ENCODE results near the gene SMPD3. TPM values are rescaled to one million over a fixed set of nuclear protein-coding genes. Genes with fewer than 3 reads are reported as not detected.

SMPD3 gene
- total and polyA plus RNA-seq, 2 of the 8 experiments (the other 6 are each of a cell fraction or from before 2014, with no cell fraction given), result 0.39 to 1.3 TPM

GRCh38 chr16:68468842-68469241, 20.5 kb upstream of the SMPD3 start:
- Histone ChIP-seq H4K91ac (replicated peaks; ENCODE audit: insufficient read length, low read length) (no peak overlapping the region), H4K20me1 (replicated peaks in 1 of 2; ENCODE audit: control insufficient read depth in 1 of 2, insufficient read depth in 2 of 2, low read length in 2 of 2) (no peaks in the 10 kb centered on the region), H3K27me3 (replicated peaks in 1 of 4; ENCODE audit: control insufficient read depth in 3 of 4, extremely low read depth in 1 of 4, insufficient read depth in 3 of 4, low read length in 3 of 4) (no peaks in the 10 kb centered on the region), H3K9ac (replicated peaks in 1 of 4; ENCODE audit: extremely low read depth in 1 of 4, low read depth in 3 of 4, low read length in 3 of 4) (no peak overlapping the region), H4K8ac (ENCODE audit: extremely low read depth, insufficient read depth, low read length) (no peak overlapping the region), H3K4me2 (ENCODE audit: insufficient read depth in 1 of 2, low read depth in 2 of 2, low read length in 2 of 2) (no peak overlapping the region), H3K18ac (ENCODE audit: extremely low read depth, low read length) (no peak overlapping the region), H2BK5ac (ENCODE audit: low read depth, low read length) (no peak overlapping the region), H3K4me3 (ENCODE audit: extremely low read depth in 1 of 4, insufficient read depth in 2 of 4, low read depth in 3 of 4, low read length in 4 of 4) (no peak overlapping the region), H2BK20ac (ENCODE audit: low read length) (no peak overlapping the region), H2BK120ac (replicated peaks; ENCODE audit: low read depth, low read length) (no peak overlapping the region), H3K36me3 (ENCODE audit: control insufficient read depth in 2 of 4, insufficient read depth in 4 of 4, low read length in 3 of 4) (no peaks in the 10 kb centered on the region), H2BK12ac (ENCODE audit: low read depth, low read length) (no peak overlapping the region), H3K56ac (replicated peaks; ENCODE audit: insufficient read length, low read depth, low read length) (no peak overlapping the region), H3K23ac (ENCODE audit: insufficient read length) (no peak overlapping the region), H3K4me1 (replicated peaks in 1 of 4; ENCODE audit: control insufficient read depth in 3 of 4, insufficient read depth in 4 of 4, low read length in 3 of 4) (0 out of 7 replicates have a peak, but pooled peaks cover 0 to 2% (median 0%) of the 10 kb centered on the region in 4 experiments), H2AFZ (ENCODE audit: low read length) (no peak overlapping the region), H3K79me2 (ENCODE audit: control insufficient read depth in 1 of 2, insufficient read depth in 2 of 2, low read length in 2 of 2) (no peaks in the 10 kb centered on the region), H4K5ac (ENCODE audit: insufficient read length, low read depth, low read length) (no peak overlapping the region), H3K14ac (ENCODE audit: insufficient read length) (no peak overlapping the region), H3K27ac (ENCODE audit: low read depth, low read length) (no peak overlapping the region), H2BK15ac (ENCODE audit: low read length) (no peak overlapping the region), H3K4ac (replicated peaks; ENCODE audit: insufficient read length, low read depth, low read length) (no peak overlapping the region), H3K9me3 (ENCODE audit: insufficient read depth in 2 of 2, low read depth in 1 of 2, low read length in 1 of 2) (no peaks in the 10 kb centered on the region), H3K23me2 (ENCODE audit: low read depth, low read length) (no peaks in the 10 kb centered on the region), H2AK5ac (ENCODE audit: low read depth, low read length) (no peak overlapping the region), H3K79me1 (ENCODE audit: low read depth, low read length) (no peaks in the 10 kb centered on the region)
- ChIA-PET POLR2A (ENCODE audit: partially characterized antibody) (no interaction called here), CTCF (ENCODE audit: partially characterized antibody) (interaction anchor here (0.8 to 2.7 kb wide), 7 partner anchors 15 to 86 kb away, joined by 3 to 8 read pairs (median 3); no protein-coding TSS in a partner anchor)
- DNase-seq (ENCODE audit: low read depth in 1 of 2, low spot score in 2 of 2), result no peak
- no peak for FAIRE-seq
- TF ChIP-seq, protein P1, sequence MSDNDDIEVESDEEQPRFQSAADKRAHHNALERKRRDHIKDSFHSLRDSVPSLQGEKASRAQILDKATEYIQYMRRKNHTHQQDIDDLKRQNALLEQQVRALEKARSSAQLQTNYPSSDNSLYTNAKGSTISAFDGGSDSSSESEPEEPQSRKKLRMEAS (IDR thresholded peaks at IDR 0.05), result no peak
- TF ChIP-seq CHD2 (IDR thresholded peaks at IDR 0.05; ENCODE audit: low read length), result no peak
- TF ChIP-seq PHF8 (conservative IDR thresholded peaks at IDR 0.05; ENCODE audit: low read depth, low read length), result no peak
- TF ChIP-seq ATF2 (IDR thresholded peaks at IDR 0.05; ENCODE audit: low read length), result no peak
- TF ChIP-seq CBX5 (IDR thresholded peaks at IDR 0.05; ENCODE audit: low read depth, low read length), result no peak
- no peak for TF ChIP-seq POLR2AphosphoS5 (IDR thresholded peaks at IDR 0.05; ENCODE audit: low read depth, low read length)
- no peak for TF ChIP-seq JUND (IDR thresholded peaks at IDR 0.05; ENCODE audit: low read length)
- no peak for TF ChIP-seq BRCA1 (IDR thresholded peaks at IDR 0.05; ENCODE audit: low read depth, low read length)
- WGBS, 2 experiments (ENCODE audit: extremely low coverage in 1 of 2, insufficient coverage in 1 of 2, insufficient read length in 1 of 2, insufficient replicate concordance in 2 of 2, low coverage in 1 of 2, low lambda C conversion rate in 2 of 2, missing lambda C conversion rate in 1 of 2), result 77% methylated on average over 4 of the region's 4 CpGs; no CpG with 5 or more reads in 1 of the 2 experiments
